ENCODE results near the gene TLCD3A.

DNA sequence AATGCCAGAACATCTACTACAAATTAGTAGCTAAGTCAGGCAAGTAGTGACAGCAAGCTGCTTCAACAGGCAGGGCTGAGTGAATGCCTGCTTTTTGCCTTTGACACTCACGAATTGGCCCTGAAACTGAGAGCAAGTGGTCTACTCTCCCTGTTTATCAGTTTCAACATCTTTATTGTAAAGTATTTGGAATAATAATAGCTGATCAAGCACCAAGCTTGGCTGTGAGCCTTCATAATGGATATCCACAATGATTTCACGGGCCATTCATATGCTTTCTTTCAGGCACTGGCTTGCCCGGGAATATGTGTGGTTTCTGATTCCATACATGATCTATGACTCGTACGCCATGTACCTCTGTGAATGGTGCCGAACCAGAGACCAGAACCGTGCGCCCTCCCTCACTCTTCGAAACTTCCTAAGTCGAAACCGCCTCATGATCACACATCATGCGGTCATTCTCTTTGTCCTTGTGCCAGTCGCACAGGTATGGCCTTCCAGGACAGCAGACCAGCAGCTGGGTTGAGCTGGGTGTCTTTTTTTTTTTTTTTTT lies 5.2 kb downstream of the TLCD3A start:
- TF ChIP-seq, protein P1, sequence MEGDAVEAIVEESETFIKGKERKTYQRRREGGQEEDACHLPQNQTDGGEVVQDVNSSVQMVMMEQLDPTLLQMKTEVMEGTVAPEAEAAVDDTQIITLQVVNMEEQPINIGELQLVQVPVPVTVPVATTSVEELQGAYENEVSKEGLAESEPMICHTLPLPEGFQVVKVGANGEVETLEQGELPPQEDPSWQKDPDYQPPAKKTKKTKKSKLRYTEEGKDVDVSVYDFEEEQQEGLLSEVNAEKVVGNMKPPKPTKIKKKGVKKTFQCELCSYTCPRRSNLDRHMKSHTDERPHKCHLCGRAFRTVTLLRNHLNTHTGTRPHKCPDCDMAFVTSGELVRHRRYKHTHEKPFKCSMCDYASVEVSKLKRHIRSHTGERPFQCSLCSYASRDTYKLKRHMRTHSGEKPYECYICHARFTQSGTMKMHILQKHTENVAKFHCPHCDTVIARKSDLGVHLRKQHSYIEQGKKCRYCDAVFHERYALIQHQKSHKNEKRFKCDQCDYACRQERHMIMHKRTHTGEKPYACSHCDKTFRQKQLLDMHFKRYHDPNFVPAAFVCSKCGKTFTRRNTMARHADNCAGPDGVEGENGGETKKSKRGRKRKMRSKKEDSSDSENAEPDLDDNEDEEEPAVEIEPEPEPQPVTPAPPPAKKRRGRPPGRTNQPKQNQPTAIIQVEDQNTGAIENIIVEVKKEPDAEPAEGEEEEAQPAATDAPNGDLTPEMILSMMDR (IDR thresholded peaks at IDR 0.05; ENCODE audit: insufficient read depth, low read depth, low read length) = no peak
- no peak for TF ChIP-seq EZH2 (IDR thresholded peaks at IDR 0.05; ENCODE audit: insufficient read depth, low read length)
